HG02943 (cell line): Measurements from ENCODE around the gene FHL3.

Experiments used
- ATAC-seq: cut with Tn5 transposase; IDR thresholded peaks from one replicate; pipeline ENCODE4 v1.9.1; 2021; ENCODE audit warnings: mild to moderate bottlenecking, low read depth, moderate library complexity; ENCODE audit not compliant: unreplicated experiment

Gene FHL3, protein sequence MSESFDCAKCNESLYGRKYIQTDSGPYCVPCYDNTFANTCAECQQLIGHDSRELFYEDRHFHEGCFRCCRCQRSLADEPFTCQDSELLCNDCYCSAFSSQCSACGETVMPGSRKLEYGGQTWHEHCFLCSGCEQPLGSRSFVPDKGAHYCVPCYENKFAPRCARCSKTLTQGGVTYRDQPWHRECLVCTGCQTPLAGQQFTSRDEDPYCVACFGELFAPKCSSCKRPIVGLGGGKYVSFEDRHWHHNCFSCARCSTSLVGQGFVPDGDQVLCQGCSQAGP

DNA sequence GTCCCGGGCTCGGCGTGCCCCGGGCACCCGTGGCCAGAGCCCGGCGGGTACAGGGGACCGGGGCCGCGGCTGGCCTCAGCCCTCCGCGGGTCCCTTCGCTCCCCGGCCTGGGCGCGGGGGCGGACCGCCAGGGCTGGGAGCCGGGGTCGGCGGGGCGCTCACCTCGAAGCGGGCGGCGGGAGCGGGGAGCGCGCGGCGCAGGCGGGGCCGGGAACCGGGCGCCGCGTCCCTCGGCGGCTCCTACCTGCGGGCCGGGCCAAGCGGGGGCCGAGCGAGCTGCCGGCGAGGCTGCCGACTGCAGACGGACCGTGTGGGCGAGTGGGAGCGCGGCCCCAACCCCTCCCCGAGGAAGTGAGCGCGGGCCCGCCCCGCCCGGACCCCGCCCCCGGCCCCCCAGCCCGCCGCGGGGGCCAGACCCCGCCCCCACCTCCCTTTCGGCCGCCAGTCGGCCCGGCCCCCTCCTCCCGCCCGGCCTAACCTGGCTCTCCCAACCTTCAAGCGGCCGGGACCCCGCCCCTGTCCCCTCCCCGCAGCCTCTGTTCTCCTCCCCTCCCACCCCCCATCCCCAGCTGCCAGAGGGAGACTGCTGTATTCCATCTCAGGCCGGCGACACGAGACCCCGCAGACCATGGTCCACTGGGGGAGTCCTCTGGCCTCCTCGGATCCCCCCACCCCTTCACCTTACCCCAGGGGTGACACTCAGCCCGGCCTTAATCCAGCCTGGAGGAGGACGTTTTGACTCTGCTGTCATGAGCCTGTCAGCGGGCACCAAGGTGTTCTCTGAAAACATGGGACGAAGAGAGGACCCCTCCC is at the start of gene FHL3:
Gene FHL3, minus strand, starts transcription at position 320 of the 813 bp plus-strand sequence. CDS start 6,102 bp downstream, outside the sequence.
- ATAC-seq = no peak

GRCh38 chr1:38053416-38054091 is 48.2 kb upstream of the FHL3 start:
- no peak for ATAC-seq

GRCh38 chr1:38052750-38053415 is 47.6 kb upstream of the FHL3 start:
- ATAC-seq = peak; percentile 46

DNA sequence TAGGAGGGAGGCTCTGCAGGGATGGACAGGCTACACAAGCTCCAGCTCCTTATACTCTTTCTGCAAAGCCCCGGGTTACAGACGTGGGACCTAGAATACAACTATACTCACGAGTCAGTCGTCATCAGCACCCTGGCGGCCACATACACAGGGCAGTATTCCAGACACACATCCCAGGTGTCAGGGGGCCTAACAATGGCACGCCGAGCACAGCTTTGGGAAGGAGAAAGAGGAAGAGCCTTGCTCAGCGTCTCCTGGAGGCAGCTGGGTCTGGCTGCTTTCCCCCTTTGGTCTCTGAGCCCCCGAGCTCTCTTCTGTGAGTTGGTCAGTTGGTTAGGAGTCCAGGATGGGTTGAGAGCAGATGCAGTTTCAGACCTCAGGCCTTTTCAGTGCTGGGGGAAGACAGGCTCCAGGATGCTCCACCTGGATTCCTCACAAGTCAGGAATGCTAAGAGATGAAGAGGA is 45.8 kb upstream of the FHL3 start:
- ATAC-seq = no peak

DNA sequence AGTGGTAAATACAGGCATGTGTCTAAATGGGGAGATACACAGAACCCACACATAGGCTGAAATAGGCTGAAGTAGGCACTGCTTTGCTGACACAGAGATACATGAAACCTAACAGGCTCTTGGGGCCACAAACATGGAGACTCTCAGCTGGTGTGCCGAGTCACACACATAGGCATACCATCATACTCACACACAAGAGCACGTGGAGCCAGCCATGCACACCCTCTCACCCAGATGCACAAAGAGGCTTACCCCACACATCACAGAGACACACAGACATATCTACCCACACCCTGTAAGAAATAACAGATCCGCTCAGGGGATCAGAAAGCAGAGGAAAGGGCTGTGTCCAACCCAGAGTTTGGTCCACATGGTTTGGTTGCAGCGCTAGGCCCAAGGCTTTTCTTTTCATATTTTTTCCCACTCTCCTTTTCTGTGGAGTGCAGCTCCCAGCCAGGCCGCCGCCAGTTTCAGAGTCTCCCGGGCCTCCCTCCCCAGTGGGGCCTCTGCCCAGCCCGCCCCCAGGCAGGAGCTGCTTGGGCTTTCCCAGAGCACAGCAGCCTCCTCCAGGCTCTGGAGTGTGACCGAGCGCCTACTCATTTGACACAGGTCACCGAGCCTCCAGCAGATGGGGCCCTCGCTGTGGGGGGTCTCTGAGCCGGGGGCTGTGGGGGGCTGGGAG is 45.2 kb upstream of the FHL3 start:
- ATAC-seq = no peak

- ATAC-seq = no peak
These were observed 42.4 kb upstream of the FHL3 start for GRCh38 chr1:38047603-38048141.

DNA sequence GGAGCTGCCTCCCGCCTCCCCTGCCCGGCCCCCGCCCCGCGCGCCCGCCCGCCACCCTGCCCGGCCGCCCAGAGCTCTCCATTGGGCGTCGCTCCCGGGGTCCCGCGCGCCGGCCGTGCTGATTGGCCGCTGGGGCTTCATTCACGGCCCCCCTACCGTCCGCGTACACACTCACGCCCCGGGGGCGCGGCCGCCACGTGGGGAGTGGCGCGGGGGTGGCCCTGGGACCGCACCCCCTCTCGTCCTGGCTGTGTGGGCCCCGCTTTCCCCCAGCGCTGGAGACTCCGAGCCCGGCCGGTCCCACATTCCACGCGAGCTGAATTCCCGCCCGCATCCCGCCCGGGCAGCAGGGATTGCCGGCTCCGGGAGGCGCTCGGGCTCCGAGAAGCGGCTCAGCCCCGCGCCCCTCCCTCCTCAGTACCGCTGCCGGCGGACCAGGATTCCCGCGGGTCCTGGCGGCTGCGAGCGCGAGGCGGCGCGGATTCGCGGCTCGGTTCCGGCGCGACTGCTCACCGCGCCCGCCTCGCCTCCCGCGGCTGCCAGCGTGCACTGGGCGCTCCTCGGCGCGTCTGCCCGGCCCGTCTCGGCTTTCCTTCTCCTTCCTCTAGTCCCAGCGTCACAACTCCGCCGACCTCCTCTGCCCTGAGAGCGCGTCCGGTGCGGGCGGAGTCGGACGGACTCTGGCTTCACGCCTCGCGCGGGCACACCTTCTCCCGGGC is 41.7 kb upstream of the FHL3 start:
- peak; percentile 53 for ATAC-seq

GRCh38 chr1:38046333-38046883 is 41.1 kb upstream of the FHL3 start, which contains the start of gene POU3F1:
TSS of gene POU3F1 (minus strand) at chr1:38046793. CDS start at chr1:38046743, 50 bp downstream.
- ATAC-seq = no peak

- no peak for ATAC-seq
These were observed 40.4 kb upstream of the FHL3 start for GRCh38 chr1:38045401-38046332.

- ATAC-seq = no peak
These were observed 39.2 kb upstream of the FHL3 start for GRCh38 chr1:38044221-38045215.

DNA sequence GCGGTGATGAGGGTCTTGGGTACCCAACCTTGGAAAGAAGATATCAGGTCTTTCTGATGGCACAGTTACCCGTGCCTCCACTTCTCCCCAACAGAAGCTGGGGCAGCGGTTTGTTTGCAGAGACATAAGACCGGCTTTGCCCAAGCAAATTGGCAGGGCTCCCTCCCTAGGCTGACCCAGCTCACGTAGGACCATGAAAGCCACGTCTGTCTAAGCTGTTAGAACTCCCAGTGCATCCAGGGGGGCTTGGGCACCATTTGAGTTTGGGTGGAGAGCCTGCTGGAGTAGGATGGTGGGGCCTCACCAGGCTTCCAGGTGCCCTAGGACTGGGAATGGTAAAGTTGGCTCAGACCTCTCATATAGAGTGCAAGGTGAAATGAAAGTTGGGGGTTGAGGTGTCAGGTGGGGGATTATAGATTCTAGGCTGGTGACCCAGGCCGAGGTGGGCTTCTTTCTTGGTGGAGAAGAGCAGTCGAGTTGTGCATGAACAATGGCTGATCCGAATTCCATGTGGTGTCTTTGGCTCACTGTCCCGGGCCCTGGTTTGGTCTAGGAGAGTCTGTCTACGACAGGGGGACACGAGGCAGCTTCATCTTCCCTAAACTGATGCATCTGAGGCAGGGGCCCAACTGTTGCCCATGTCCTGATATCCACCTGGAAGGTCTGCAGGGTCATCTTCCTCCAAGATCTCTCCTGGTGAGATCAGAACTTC is 37.9 kb upstream of the FHL3 start:
- ATAC-seq = no peak

DNA sequence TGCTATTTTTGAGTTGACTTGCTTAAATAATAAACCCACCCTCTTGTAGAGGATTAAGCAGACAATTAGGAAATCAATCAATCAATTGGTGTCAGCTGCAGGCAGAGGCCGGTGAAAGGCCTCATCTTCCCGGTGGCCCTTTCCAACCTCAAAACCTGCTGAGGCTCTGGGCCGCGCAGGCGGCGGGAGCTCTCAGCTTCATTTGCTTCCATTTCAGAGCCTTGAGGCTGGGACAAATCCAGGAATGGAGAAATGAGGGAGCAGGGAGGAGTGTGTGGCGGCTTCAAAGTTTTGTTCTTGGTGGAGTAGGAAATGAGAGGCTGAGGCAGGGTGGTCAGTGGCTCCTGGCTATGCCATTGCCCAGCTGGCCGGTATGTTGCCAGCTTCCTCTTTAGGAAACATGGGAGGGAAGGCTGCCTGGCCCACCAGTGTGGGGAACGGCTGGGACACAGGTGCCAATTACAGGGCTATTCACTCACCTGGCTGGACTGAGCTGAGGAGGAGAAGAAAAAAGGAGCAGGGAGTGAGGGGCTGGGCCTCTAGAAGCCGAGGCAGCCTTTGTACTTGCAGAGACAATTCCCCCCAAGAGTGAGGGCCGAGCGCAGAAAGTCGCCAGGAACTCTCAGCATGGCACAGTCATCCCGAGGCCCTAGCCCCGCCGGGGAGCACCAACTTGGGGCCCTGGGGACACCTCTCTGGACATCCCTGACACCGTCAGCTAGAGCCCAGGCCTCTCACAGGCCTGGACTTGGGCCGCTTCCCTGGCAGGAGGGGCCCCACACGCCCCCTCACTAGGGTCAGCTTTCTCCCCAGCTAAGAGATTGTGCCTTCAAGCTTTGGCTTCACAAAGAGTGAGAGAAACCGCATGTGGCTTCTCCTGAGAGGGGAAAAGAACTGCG is 36.9 kb upstream of the FHL3 start:
- no peak for ATAC-seq

DNA sequence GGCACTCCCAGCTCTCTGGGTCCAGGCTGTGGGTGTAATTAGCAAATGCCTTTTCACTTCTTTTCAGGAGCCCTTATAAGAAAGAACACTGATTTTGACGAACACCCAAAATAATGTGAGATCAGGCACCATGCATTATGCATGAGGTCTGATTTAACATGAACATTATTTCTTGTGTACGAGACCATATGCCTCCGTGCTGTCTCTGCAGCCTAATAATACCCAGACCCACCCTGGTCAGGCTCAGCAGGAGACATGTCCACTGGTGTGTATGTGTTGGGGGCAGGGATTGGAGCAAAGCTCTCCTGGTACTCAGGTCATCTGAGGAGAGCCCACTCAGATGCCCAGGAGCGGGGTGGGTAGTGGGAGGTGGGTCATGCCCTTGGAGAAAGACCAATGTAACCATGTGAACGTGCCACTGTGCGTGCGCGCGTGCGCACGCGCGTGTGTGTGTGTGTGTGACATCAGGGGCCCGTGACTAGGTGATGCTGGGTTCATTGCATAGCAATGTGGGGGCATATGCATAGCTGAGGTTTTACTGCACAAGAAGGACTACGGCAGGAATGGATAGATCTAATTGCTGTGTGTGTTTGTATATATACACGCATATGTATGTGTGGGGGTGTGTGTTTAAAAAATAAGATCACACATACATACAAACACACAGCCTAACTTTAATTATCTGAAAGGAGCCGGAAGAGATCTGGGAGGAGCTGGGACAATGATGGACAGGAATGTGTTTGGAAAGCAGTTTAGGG is 34.2 kb upstream of the FHL3 start:
- ATAC-seq = no peak

- ATAC-seq = no peak
These were observed 33.5 kb upstream of the FHL3 start for GRCh38 chr1:38038861-38039260.
